Hematopoietic multipotent progenitor cell (in vitro differentiated cells): ENCODE results near the gene TIMELESS. TPM values are rescaled to one million over a fixed set of nuclear protein-coding genes. Genes with fewer than 3 reads are reported as not detected.
"Not testable (repeated sequence)": the region's sequence is repeated elsewhere in the genome, so short reads cannot be mapped to it uniquely, and the experiment has no call there.

ENCODE experiments used
- DNase-seq, 3 donors: peaks; one replicate each; pipeline ENCODE4 v3.0.0-alpha.2; 2011 to 2015; ENCODE audit warnings: low read depth in 2 of 3, low spot score in 2 of 3
- total RNA-seq: library from RNA; depleted of rRNA; stranded (reverse); fragments of >200 nt; gene quantifications from one replicate; pipeline ENCODE4 v1.2.3, GENCODE V29; 2012

The TIMELESS gene
- total RNA-seq, 1 donor: 6.7 TPM

DNA sequence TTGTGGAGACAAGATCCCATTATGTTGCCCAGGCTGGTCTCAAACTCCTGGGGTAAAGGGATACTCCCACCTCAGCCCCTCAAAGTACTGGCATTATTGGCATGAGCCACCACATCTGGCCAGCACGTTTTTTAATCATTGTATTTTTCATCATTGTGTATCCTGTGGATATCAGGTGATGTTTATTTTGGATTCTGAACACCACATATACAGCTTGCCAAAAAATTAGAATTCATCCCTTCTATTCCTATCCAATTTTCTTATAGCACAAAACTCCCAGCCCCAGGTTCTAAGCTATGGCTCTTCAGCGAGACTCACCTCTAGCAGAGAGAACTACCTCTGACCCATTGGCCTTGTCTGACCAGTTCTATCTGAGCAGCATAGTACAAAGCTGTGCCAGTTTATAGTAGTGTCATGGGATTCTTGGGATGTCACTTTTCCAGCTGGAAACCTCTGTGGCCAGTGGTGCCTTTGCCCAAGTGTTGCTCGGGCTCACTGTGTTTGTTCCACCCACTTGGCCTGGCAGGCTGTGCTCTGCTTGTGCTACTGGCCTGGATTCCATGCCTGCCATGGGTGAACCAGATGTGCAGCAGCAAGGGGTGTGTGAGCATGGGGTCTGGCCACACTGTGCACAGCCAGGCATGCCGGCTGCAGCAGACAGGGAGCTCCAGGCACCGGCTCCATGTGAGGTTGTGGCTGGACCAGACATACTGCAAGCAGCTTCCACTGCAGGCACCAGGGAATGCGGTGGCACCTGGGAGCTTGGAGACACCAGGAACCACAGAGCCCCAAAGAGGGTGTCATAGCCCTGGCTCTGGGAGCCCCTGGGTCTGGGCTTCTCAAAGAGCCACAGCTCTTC is 37.2 kb downstream of the TIMELESS start:
- no peak for DNase-seq

DNA sequence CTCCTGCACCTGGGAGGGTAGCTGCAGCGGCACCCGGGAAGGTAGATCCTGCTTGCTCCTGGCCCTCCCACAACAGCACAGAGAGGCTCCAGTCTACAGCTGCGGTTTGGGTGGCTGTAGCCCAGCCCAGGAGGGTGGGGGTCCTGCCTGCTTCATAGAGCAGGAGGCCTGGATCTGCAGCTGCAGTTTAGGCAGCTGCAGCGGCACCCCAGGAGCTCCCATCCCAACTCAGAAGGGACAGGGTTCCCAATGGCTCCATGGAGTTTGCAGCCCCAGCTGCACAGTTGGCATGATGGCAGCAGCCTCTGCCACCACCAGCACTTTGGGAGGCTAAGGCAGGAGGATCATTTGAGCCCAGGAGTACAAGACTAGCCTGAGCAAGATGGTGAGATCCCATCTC is 38.5 kb downstream of the TIMELESS start:
- no peak for DNase-seq

DNA sequence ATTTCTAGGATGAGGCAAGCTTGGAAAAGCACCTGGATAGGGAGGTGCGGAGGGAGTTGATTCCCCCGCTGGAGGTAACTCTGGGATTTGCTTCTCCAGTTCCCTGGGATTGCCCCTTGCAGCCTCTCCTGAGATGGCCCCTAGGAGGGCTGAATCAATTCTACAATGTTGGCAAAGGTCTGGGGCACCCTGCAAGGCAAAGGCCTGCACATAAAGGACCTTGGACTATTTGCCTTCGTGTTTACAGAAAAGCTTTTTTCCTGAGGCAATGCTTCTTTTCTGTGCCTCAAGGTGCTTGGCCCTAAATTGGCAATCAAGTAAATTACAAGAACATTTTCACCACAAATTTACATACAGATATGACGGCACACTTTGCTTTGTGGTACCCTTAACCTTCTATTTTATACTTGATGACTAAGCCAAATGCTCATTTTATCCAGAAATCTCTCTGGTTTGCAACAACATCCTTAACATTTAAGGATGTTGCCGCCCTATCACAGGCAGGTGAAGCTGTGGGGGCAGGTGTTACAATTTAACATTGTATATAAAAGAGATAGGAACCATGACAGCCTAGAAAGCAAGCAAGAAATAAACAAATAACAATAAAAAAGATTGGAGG is 40.3 kb downstream of the TIMELESS start:
- no peak for DNase-seq

DNA sequence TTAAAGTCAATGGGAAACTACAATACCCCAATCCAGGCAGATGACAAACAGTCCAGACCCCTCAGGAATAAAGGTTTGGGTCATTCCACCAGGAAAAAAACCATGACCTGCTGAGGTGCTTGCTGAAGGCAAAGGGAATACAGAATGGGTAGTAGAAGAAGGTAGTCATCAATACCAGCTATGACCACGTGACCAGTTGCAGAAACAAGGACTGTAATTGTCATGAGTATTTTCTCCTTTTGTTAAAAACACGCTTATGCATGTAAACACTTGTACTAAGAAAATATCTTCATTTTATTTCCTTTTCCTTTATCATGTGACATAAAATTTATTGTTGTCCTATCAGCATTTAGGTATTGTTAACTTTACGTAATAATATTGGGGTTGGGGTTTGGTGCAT is 45.0 kb downstream of the TIMELESS start:
- not testable (repeated sequence) for DNase-seq

DNA sequence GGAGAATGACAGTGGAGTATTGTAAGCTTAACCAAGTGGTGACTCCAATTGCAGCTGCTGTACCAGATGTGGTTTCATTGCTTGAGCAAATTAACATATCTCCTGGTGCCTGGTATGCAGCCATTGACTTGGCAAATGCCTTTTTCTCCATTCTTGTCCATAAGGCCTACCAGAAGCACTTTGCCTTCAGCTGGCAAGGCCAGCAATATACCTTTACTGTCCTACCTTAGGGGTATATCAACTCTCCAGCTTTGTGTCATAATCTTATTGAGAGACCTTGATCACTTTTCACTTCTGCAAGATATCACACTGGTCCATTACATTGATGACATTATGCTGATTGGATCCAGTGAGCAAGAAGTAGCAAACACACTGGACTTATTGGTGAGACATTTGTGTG is 47.6 kb downstream of the TIMELESS start:
- DNase-seq: not testable (repeated sequence)

DNA sequence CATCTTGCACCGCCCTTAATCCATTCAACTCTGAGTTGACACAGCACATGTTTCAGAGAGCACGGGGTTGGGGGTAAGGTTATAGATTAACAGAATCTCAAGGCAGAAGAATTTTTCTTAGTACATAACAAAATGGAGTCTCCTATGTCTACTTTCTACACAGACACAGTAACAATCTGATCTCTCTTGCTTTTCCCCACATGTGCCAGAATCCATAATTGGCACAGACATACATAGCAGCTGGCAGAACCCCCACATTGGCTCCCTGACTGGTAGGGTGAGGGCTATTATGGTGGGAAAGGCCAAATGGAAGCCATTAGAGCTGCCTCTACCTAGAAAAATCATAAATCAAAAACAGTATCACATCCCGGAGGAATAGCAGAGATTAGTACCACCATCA is 48.1 kb downstream of the TIMELESS start:
- DNase-seq: not testable (repeated sequence)

DNA sequence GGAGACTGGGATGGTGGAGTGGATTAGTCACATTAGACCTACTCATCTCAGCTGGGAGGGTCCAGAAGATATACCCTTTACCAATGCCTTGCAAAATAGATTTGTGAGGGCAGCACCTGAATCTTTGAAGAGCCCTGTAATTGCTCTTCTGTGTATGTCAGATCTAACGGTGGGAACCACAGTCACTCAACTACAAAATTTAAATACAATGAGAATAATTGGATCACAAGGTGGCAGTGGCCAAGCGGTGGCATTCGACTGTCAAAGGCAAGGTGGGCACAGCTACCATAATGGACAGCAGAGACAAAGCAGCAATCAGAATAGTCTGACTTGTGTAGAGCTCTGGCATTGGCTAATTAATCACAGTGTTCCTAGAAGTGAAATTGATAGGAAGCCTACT is 49.8 kb downstream of the TIMELESS start:
- not testable (repeated sequence) for DNase-seq

DNA sequence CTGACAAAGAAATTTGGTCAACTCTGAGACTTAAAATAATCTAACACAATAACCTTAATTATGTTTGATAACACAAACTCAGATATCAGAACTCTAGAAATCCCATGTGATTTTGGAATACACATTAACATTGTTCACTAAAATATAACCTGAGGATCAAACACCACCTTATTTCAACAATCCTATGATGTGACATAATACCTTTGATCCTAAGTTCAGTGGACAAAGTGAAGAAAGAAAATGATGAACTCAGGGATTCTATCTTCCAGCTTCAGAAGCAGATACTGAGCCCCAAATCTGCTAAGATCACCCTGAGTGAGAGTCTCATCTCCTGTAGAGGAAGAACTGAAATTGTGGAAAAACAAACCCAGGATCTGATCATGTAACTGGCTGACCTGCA is 50.9 kb downstream of the TIMELESS start:
- no peak for DNase-seq

DNA sequence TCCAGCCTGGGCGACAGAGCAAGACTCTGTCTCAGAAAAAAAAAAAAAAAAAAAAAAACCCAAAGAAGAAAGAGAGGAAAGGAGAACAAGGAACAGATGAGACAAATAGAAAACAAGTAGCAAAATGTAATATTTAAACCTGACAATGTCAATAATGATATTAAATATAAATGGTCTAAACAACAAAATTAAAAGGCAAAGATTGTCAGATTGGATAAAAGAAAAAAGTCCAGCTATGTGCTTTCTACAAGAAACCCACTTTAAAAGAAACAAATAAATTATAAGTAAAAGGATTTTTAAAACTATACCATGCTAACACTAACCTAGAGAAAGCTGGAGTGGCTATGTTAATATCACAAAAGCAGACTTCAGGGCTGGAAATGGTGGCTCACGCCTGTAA is 56.9 kb downstream of the TIMELESS start:
- DNase-seq: no peak

DNA sequence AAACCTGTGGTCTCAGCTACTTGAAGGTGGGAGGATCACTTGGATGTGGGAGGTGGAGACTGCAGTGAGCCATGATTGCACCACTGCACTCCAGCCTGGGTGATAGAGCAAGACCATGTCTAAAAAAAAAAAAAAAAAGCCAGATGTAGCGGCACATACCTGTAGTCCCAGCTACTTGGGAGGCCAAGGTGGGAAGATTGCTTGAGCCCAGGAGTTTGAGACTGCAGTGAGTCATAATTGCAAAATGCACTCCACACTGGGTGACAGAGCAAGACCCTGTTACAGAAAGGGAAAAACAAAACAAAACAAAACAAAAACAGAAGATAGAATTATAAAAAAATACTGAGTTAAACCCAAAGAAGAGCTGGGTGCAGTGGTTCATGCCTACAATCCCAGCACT is 57.5 kb downstream of the TIMELESS start:
- no peak for DNase-seq

DNA sequence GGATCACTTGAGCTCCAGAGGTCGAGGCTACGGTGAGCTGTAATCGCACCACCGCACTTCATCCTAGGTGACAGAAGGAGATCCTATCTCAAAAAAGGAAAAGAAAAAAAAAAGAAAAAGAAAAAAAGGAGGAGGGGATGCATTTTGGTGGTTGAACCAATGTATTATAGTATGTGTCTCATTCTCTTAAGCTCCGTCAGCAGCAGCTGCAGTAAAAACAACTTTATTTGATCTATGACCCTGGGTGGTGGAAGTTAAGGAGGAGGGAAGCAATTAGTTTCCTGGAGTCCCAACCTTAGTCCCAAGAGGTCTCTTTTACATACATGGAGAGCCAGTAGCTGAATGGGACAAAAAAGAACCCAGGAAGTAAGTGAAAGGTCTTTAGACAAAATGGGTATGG is 59.8 kb downstream of the TIMELESS start:
- DNase-seq: no peak

DNA sequence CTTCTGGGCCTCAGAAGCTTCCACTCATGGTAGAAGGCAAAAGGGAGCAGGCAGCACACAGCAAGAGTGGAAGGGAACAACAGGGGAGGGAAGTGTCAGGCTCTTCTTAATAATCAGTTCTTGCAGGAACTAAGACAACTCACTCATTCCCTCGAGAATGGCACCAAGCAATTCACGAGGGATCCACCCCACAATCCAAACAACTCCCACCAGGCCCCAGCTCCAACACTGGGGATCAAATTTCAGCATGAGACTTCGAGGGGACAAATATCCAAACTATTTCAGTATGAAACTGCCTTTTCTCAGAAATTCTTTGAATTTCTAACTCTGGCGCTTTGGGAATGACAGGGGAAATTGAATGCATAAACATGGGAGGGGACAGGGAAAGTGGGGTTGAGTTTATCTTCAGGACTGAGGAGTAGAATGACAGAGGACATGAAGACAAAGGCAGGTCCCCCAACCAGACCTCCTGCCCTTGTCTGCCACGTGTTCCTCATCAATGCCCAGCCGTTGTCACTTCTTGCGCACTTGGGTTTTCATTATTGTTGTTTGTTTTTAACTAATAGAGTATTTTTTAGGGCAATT is 62.0 kb downstream of the TIMELESS start:
- DNase-seq: no peak

DNA sequence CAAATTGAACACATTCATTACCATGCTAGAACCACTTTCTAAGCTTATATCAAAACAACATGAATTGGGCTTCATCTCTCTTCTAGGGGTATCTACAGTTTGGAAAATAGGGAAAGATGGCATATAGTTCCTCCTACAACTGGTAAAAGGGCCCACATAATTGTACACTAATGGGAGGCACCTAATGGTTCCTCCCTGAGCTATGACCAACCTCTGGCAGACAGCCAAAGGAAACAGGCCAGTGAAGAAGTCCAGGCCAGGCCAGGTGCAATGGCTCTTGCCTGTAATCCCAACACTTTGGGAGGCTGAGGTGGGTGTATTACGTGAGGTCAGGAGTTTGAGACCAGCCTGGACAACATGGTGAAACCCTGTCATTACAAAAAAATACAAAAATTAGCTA is 63.4 kb downstream of the TIMELESS start:
- DNase-seq: no peak

DNA sequence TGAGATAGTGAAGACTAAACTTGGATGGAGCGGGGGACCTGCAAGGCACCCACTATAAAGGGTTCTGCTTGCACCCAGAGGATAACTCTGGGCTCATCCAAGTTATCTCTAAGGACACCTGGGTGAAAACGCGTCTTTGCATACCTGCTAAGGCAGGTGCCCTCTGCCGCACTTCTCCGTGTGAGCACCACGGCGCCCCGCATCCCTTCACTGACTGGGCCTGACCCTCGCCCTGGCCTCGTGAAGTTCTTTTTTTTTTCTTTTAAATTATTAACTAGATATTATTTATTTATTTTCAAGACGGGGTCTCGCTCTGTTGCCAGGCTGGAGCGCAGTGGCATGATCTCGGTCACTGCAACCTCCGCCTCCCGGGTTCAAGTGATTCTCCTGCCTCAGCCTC is 66.6 kb downstream of the TIMELESS start:
- no peak for DNase-seq

DNA sequence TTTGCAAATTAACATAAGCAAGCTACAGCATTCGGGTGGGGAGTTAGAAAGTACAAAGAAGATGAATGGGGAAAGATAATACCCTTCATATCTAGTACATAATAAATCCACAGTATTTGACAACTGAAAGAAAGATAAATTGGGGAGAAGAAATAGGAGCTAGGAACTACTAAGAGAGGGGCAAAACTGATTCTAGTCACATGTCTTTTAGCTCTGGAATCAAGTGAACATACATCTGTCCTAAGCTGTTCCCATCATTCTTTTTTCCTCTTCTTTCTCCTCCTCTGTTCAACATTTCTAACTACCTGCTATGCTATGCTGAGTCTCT is 71.3 kb downstream of the TIMELESS start:
- no peak for DNase-seq

DNA sequence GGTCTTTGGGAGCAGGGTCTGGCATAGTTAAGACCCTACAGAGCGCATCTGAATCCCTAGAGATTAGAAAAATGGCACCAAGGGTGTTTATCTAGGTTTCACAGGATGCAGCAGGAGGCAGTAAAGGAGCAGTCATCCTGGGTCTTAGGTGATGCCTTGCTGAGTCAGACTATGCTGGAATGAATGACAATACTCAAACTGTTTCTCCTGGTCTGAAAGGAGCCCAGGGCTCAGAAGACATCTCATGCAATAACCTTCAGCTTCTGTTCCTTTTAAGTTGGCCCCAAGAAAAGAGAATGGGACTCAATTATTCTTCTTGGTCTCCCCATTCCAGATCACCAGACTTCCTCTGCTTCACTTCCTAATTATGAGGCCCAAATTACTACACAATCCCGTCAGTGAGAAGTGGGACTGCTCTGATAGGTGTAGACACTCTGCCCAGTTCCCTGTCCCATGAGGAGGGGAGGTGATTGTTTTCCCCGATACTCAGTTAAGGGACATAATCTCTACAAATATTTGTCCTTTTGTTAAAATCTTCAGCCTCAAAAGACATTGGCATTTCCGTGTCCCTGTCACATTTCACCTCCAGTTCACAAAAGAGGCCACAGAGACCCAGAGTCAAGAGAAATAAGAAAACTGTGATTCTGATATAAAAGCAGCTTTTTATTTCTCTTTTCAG is 71.8 kb downstream of the TIMELESS start:
- no peak for DNase-seq

DNA sequence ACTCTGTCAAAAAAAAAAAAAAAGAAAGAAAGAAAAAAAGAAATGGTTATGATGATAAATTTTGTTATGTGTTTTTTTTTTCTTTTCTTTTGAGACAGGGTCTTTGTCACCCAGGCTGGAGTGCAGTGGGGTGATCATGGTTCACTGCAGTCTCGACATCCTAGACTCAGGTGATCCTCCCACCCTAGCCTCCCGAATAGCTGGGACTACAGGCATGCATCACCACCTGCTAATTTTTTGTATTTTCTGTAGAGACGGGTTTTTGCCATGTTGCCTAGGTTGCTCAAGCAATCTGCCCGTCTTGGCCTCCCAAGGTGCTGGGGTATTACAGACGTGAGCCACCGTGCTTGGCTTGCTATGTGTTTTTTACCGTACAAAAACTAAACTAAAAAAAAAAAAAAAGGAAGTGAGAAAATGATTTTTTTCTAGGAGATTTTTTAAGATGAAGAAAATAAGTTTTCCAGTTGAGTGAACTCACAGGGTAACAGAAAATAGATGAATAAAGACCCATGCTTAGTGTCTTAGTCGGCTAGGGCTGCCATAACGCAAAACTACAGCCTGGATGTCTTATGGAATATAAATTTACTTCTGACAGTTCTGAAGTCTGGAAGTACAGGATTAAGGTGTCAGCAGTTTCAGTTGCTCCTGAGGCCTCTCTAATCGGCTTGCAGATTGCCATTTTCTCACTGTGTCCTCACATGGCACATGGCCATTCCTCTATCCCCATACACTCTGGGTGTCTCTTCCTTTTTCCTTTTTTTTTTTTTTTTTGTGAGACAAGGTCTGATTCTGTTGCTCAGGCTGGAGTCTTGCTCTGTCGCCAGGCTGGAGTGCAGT is 73.4 kb downstream of the TIMELESS start:
- no peak for DNase-seq

DNA sequence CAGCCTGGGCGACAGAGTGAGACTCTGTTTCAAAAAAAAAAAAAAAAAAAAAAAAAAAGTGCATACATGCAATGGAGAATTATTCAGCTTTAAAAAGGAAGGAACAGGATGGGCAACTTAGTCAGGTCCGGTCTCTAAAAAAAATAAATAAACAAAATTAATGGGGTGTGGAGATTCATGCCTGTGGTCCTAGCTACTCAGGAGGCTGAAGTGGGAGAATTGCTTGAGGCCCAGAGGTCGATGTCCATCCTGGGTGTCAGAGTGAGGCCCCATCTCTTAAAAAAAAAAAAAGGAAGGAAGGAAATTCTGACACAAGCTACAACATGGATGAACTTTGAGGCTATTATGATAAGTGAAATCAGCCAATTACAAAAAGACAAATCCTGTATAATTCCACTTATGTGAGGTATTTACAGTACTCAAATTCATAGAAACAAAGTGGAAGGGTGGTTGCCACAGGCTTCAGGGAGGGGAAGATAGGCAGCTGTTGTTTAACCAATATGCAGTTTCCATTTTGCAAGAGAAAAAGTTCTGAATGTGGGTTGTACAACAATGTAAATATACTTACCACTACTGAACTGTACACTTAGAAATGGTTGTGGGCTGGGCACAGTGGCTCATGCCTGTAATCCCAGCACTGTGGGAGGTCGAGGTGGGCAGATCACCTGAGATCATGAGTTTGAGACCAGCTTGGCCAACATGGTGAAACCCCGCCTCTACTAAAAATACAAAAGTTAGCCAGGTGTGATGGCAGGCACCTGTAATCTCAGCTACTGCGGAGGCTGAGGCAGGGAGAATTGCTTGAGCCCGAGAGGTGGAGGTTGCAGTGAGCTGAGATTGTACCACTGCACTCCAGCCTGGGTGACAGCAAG is 74.3 kb downstream of the TIMELESS start:
- DNase-seq: no peak

DNA sequence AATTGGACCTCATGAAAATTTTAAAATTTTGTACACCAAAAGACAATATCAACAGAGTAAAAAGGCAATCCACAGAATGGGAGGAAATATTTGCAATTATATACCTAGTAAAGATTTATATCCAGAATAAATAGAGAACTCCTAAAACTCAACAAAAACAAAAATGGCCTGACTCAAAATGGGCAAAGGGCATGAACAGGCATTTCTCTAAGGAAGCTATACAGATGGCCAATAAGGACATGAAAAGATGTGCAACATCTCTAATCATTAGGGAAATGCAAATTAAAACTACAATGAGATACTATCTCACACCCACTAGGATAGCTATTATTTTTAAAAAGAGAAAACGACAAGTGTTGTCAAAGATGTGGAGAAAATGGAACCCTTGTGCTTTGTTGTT is 75.7 kb downstream of the TIMELESS start:
- no peak for DNase-seq

DNA sequence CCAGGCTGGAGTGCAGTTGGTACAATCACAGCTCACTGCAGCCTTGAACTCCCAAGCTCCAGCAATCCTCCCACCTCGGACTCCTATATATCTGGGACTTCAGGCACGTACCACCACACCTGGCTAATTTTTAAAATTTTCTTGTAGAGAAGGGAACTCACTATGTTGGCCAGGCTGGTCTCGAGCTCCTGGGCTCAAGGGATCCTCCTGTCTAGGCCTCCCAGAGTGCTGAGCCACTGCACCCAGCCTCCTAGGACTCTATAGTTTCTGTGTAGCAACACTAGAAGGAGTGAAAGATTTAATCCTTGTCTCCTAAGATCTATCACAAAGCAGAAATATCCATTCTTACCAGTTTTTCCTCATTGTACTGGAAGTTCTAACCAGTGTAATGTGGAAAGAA is 82.3 kb downstream of the TIMELESS start:
- DNase-seq: no peak
